HCT116 (cell line): ENCODE results near the gene HBM. TPM values are rescaled to one million over a fixed set of nuclear protein-coding genes. Genes with fewer than 3 reads are reported as not detected.

Experiments used
- ATAC-seq: fragments of 200-7000 bp; cut with Tn5 transposase; 2 replicates; pipeline ENCODE4 v1.9.1; 2020; ENCODE audit warnings: mild to moderate bottlenecking, moderate library complexity
- BruUV-seq: library from RNA; stranded (reverse); fragments of 400-500 nt; replicated peaks from 2 replicates; lab custom pipeline; 2021; lab: Mats Ljungman, UMichigan
- CTCF ChIA-PET: fragments of 300-600 bp; sonication (Branson Sonifier 250); formaldehyde crosslinking; loops from one replicate; lab custom pipeline; 2021; ENCODE audit warnings: antibody characterized with exemption; lab: Charles Lee
- POLR2A ChIA-PET: fragments of 300-600, 350-600 bp; sonication (Branson Sonifier 250); formaldehyde crosslinking; loops from one replicate; lab custom pipeline; 2021; ENCODE audit warnings: antibody characterized with exemption; lab: Charles Lee
- RAD21 ChIA-PET, 2 experiments: fragments of 300-600 bp; sonication (Branson Sonifier 250); formaldehyde crosslinking; loops; one replicate each; lab custom pipeline; 2023; ENCODE audit warnings: low total read pairs in 2 of 2; ENCODE audit not compliant: uncharacterized antibody in 2 of 2, unreplicated experiment in 2 of 2, low non-redundant PET in 1 of 2; lab: Charles Lee
- DNase-seq: peaks from one replicate; pipeline ENCODE4 v3.0.0-alpha.2; 2010; ENCODE audit warnings: low read depth, low spot score
- H2AFZ ChIP-seq: fragments of 200-600 bp; shearing (Covaris generic), sonication (generic); 2 replicates; pipeline ENCODE4 v1.6.1; 2017; ENCODE audit warnings: low read depth, mixed run types, mixed read lengths, antibody characterized with exemption, low read length; ENCODE audit not compliant: poor library complexity, severe bottlenecking
- H3K27ac ChIP-seq: 2 replicates; pipeline ENCODE4 v1.5.1; 2012; ENCODE audit warnings: low read depth, low read length
- H3K27me3 ChIP-seq: fragments of 200-600 bp; sonication (generic); 2 replicates; pipeline ENCODE4 v1.6.1; 2016; ENCODE audit warnings: mixed run types, low read length, mixed read lengths; ENCODE audit not compliant: insufficient read depth
- H3K36me3 ChIP-seq, 2 experiments: fragments of 200-500 bp in 1 of 2; fragments of 200-600 bp in 1 of 2; sonication (Bioruptor generic) in 1 of 2; sonication (generic) in 1 of 2; 2 replicates each; pipeline versions ENCODE4 v1.5.1 to v1.6.1; 2014 to 2016; ENCODE audit warnings: low read length in 2 of 2, inconsistent platforms in 1 of 2, mixed read lengths in 1 of 2, mixed run types in 1 of 2; ENCODE audit not compliant: insufficient read depth in 2 of 2, control insufficient read depth in 1 of 2
- H3K4me1 ChIP-seq, 2 experiments: fragments of 200-600 bp in 1 of 2; sonication (generic) in 1 of 2; 2 replicates each; pipeline versions ENCODE4 v1.5.1 to v1.6.1; 2012 to 2017; ENCODE audit warnings: low read length in 2 of 2, inconsistent platforms in 1 of 2, mild to moderate bottlenecking in 1 of 2, mixed read lengths in 1 of 2, mixed run types in 1 of 2, moderate library complexity in 1 of 2; ENCODE audit not compliant: insufficient read depth in 2 of 2, control insufficient read depth in 1 of 2
- H3K4me2 ChIP-seq: fragments of 200-600 bp; sonication (generic); 2 replicates; pipeline ENCODE4 v1.6.1; 2017; ENCODE audit warnings: mixed run types, low read length, mixed read lengths
- H3K4me3 ChIP-seq, 2 experiments: fragments of 200-600 bp in 1 of 2; sonication (generic) in 1 of 2; replicated peaks in 1 of 2; 2 replicates each; pipeline ENCODE4 v1.5.1; 2011 to 2016; ENCODE audit warnings: low read length in 2 of 2, control low read depth in 1 of 2, low read depth in 1 of 2, mild to moderate bottlenecking in 1 of 2, mixed read lengths in 1 of 2, mixed run types in 1 of 2
- H3K79me2 ChIP-seq: fragments of 200-600 bp; sonication (generic); 2 replicates; pipeline ENCODE4 v1.6.1; 2017; ENCODE audit warnings: mild to moderate bottlenecking, mixed run types, low read length, moderate library complexity, mixed read lengths; ENCODE audit not compliant: insufficient read depth
- H3K9ac ChIP-seq: fragments of 200-600 bp; sonication (generic); 2 replicates; pipeline ENCODE4 v1.6.1; 2016; ENCODE audit warnings: low read length, mixed read lengths
- H3K9me2 ChIP-seq: fragments of 200-600 bp; sonication (generic), shearing (Covaris generic); 2 replicates; pipeline ENCODE4 v1.6.1; 2017; ENCODE audit warnings: mixed run types, mild to moderate bottlenecking, moderate library complexity; ENCODE audit not compliant: insufficient read depth
- H3K9me3 ChIP-seq, 2 experiments: fragments of 200-500 bp in 1 of 2; fragments of 200-600 bp in 1 of 2; sonication (Bioruptor generic) in 1 of 2; sonication (generic) in 1 of 2; 2 replicates each; pipeline ENCODE4 v1.6.1; 2014 to 2017; ENCODE audit warnings: low read length in 2 of 2, mixed read lengths in 2 of 2, inconsistent platforms in 1 of 2, low read depth in 1 of 2, mild to moderate bottlenecking in 1 of 2, mixed run types in 1 of 2, moderate library complexity in 1 of 2; ENCODE audit not compliant: control insufficient read depth in 1 of 2, insufficient read depth in 1 of 2
- H4K20me1 ChIP-seq: fragments of 200-600 bp; sonication (generic), shearing (Covaris generic); 2 replicates; pipeline ENCODE4 v1.6.1; 2017; ENCODE audit warnings: mixed run types, mild to moderate bottlenecking, moderate library complexity; ENCODE audit not compliant: insufficient read depth
- CBX3 ChIP-seq: IDR thresholded peaks from 2 replicates; pipeline ENCODE4 v1.6.1; 2012; ENCODE audit warnings: low read depth
- CEBPB ChIP-seq: IDR thresholded peaks from 2 replicates; pipeline ENCODE4 v1.6.1; 2012; ENCODE audit warnings: low read depth
- ELF1 ChIP-seq: IDR thresholded peaks from 2 replicates; pipeline ENCODE4 v1.6.1; 2012; ENCODE audit warnings: low read depth, borderline replicate concordance
- FOSL1 ChIP-seq: IDR thresholded peaks from 2 replicates; pipeline ENCODE4 v1.6.1; 2012; ENCODE audit warnings: low read depth
- POLR2A ChIP-seq: IDR thresholded peaks from 2 replicates; pipeline ENCODE4 v1.7.0; 2011; ENCODE audit warnings: borderline replicate concordance; ENCODE audit not compliant: insufficient read depth, insufficient read length; ENCODE audit errors: extremely low read depth
- SIN3A ChIP-seq: IDR thresholded peaks from 2 replicates; pipeline ENCODE4 v1.6.1; 2012; ENCODE audit warnings: low read depth
- TCF7L2 ChIP-seq: IDR thresholded peaks from 2 replicates; pipeline ENCODE4 v1.7.0; 2011; ENCODE audit warnings: borderline replicate concordance, inconsistent platforms; ENCODE audit not compliant: insufficient read depth, insufficient read length; ENCODE audit errors: extremely low read depth
- YY1 ChIP-seq: IDR thresholded peaks from 2 replicates; pipeline ENCODE4 v1.6.1; 2011; ENCODE audit warnings: low read length, low read depth, moderate library complexity, mild to moderate bottlenecking; ENCODE audit not compliant: insufficient replicate concordance; ENCODE audit errors: extremely low read depth
- ZFX ChIP-seq: fragments of 450-650 bp; IDR thresholded peaks from 2 replicates; pipeline ENCODE4 v1.6.1; 2017
- ZNF274 ChIP-seq: fragments of 200-500 bp; sonication (Bioruptor generic); IDR thresholded peaks from 2 replicates; pipeline ENCODE4 v1.6.1; 2014; ENCODE audit warnings: mild to moderate bottlenecking, low read depth, low read length, inconsistent platforms
- intact Hi-C: fragments of 100-400 bp; cut with micrococcal nuclease; formaldehyde crosslinking; loops from 2 replicates; pipeline ENCODE4 v1.10.0; 2022
- total RNA-seq: library from RNA; stranded (reverse); gene quantifications from one replicate; pipeline ENCODE4 v1.2.1, GENCODE V29; 2021; ENCODE audit not compliant: unreplicated experiment
- TF ChIP-seq, protein P1 (sequence below): IDR thresholded peaks from 2 replicates; pipeline ENCODE4 v1.6.1; 2011; ENCODE audit warnings: mild to moderate bottlenecking, low read length, moderate library complexity; ENCODE audit not compliant: insufficient replicate concordance; ENCODE audit errors: extremely low read depth
- TF ChIP-seq, protein P2 (sequence below): IDR thresholded peaks from 2 replicates; pipeline ENCODE4 v1.6.1; 2012

HBM gene
- total RNA-seq, 1 experiment from 2014 or later = not detected

DNA sequence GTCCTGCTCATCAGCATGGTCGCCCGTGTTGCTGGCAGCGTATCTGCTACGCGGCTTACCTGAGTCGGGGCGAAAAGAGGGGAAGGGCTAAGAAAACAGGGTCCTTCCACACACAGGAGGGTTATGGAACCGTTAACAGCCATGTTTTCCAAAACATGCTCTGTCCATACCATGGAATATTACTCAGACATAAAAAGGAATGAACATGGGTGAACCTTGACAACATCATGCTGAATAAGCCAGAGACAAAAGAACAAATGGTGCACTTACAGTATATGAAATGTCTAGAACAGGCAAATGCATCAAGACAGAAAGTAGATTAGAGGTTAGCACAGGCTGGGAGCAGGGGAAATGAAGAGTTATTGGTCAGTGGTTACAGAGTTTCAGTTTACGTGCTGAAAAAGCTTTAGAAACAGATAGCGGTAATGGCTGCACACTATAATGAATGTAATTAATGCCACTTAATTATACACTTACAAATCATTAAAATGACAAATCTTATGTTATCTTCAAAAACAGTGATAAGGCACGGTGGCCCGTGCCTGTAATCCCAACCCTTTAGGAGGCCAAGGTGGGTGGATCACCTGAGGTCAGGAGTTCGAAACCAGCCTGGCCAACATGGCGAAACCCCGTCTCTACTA is 35.1 kb upstream of the HBM start:
- Histone ChIP-seq H3K4me2 (no peak overlapping the region), H3K4me1 (no peaks in the 10 kb centered on the region), H3K27ac (no peak overlapping the region), H3K9me3 (no peaks in the 10 kb centered on the region), H3K9ac (no peak overlapping the region), H4K20me1 (no peaks in the 10 kb centered on the region), H3K27me3 (no peaks in the 10 kb centered on the region), H2AFZ (no peak overlapping the region), H3K4me3 (no peak overlapping the region), H3K36me3 (no peaks in the 10 kb centered on the region), H3K9me2 (no peaks in the 10 kb centered on the region), H3K79me2 (peaks cover 52% of the 10 kb centered on the region)
- ChIA-PET POLR2A (no interaction called here), RAD21 (no interaction called here), CTCF (interaction anchor here (1.2 kb wide), 1 partner anchor 13 kb away, joined by 4 read pairs; no protein-coding TSS in a partner anchor)
- DNase-seq (no peak), ATAC-seq (no peak)
- intact Hi-C loops = no loop called here
- TF ChIP-seq POLR2A (no peak), SIN3A (no peak), TCF7L2 (no peak), ZNF274 (no peak)
- no TSS peak for BruUV-seq

DNA sequence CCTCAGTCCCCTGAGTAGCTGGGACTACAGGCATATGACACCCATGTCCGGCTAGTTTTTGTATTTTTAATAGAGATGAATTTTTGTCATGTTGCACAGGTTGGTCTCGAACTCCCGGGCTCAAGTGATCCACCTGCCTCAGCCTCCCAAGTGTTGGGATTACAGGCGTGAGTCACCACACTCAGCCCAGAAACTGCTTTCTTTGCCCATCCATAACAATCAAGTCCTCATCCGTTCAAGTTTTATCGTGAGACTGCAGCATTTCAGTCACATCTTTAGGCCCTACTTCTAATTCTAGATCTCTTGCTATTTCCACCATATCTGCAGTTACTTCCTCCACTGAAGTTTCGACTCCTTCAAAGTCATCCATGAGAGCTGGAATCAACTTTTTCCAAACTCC is 33.7 kb upstream of the HBM start:
- peaks cover 59% of the 10 kb centered on the region for H3K79me2 ChIP-seq
- ChIA-PET RAD21 (no interaction called here), CTCF (no interaction called here), POLR2A (no interaction called here)
- no peaks in the 10 kb centered on the region for H3K9me3 ChIP-seq
- H3K27me3 ChIP-seq = no peaks in the 10 kb centered on the region
- no TSS peak for BruUV-seq
- H3K27ac ChIP-seq = no peak overlapping the region
- no peak overlapping the region for H3K4me2 ChIP-seq
- no peaks in the 10 kb centered on the region for H3K36me3 ChIP-seq
- H4K20me1 ChIP-seq = no peaks in the 10 kb centered on the region
- H3K4me1 ChIP-seq = no peaks in the 10 kb centered on the region; a peak in 1 of 4 replicates
- TF ChIP-seq CEBPB = no peak
- no peak for TF ChIP-seq ELF1
- TF ChIP-seq ZFX = no peak
- no peak for TF ChIP-seq ZNF274
- TF ChIP-seq TCF7L2 = no peak
- no peak for TF ChIP-seq YY1
- TF ChIP-seq, protein P1, sequence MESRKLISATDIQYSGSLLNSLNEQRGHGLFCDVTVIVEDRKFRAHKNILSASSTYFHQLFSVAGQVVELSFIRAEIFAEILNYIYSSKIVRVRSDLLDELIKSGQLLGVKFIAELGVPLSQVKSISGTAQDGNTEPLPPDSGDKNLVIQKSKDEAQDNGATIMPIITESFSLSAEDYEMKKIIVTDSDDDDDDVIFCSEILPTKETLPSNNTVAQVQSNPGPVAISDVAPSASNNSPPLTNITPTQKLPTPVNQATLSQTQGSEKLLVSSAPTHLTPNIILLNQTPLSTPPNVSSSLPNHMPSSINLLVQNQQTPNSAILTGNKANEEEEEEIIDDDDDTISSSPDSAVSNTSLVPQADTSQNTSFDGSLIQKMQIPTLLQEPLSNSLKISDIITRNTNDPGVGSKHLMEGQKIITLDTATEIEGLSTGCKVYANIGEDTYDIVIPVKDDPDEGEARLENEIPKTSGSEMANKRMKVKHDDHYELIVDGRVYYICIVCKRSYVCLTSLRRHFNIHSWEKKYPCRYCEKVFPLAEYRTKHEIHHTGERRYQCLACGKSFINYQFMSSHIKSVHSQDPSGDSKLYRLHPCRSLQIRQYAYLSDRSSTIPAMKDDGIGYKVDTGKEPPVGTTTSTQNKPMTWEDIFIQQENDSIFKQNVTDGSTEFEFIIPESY = no peak
- no peak for TF ChIP-seq CBX3
- no peak for TF ChIP-seq POLR2A
- TF ChIP-seq FOSL1 = no peak
- TF ChIP-seq, protein P2, sequence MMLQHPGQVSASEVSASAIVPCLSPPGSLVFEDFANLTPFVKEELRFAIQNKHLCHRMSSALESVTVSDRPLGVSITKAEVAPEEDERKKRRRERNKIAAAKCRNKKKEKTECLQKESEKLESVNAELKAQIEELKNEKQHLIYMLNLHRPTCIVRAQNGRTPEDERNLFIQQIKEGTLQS = no peak
- ATAC-seq (no peak), DNase-seq (no peak)
- intact Hi-C loops = no loop called here
- H3K4me3 ChIP-seq = no peak overlapping the region
- no peak overlapping the region for H2AFZ ChIP-seq
- no peak overlapping the region for H3K9ac ChIP-seq
- H3K9me2 ChIP-seq = no peaks in the 10 kb centered on the region
